HG03354 (cell line): ENCODE results near the gene ARHGAP27.
"Not testable (repeated sequence)": the region's sequence is repeated elsewhere in the genome, so short reads cannot be mapped to it uniquely, and the experiment has no call there.

Experiments used
- ATAC-seq: cut with Tn5 transposase; IDR thresholded peaks from one replicate; pipeline ENCODE4 v1.9.1; 2021; ENCODE audit warnings: mild to moderate bottlenecking; ENCODE audit not compliant: unreplicated experiment, poor library complexity, severe bottlenecking

Gene ARHGAP27

DNA sequence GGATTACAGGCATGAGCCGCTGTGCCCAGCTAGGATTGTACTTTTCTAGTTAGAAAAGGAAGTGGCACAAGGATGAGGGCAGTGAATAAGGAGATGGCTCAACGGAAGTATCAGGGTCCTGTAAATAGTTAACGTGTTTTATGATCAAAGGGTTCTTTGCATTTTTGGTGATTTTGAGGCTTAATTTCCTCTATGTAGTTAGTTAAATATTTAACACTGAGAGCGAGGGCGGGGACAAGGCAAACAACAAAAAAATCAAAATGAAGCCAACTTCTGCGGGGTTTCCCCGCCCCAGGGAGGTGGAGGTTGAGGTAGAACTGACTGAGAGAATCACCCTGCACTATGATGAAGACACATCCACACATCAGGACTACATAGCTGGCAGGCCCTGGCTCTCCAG, 15.4 kb upstream of the ARHGAP27 start:
- ATAC-seq = not testable (repeated sequence)

- not testable (repeated sequence) for ATAC-seq
Measured at GRCh38 chr17:45447650-45448049, 15.0 kb upstream of the ARHGAP27 start.

- not testable (repeated sequence) for ATAC-seq
Measured at GRCh38 chr17:45446872-45447625, 14.4 kb upstream of the ARHGAP27 start.

DNA sequence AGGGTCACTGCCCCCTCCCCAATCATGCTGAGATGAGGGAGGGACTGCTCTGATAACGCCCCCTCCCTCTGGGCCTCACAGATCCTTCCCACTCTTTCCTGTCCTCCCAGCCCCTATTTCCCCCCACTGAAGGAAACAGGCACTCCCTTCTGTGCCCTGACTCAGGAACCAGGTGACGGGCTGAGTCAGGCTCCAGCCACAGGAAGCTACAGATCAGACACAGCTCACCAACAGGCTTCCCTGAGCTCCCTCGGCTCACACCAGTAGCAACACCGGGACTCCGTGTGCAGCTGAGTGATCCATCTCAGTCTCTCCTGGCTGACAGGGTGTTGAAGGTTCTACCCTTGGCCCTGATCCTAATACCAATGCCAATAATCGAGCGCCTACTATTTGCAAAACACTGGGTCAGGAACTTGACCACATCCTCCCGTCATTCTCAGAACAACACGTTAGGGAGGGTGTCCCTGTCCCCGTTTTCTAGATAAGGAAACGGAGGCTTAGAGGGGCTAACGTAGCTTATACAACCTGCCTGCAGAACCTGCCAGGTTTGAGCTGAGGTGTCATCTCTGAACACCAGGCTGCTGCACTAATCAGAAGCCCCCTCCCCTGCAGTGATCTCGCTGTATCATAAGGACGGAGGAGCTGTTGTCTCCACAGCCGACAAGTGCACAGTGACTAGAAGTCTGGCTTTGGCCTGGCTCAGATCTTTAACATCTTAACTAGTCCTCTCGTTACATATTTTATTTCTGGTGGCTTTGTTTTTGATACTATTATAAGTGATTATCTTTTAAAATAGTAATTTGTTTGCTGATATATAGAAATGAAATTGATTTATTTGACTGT, 13.5 kb upstream of the ARHGAP27 start:
- ATAC-seq = not testable (repeated sequence)

DNA sequence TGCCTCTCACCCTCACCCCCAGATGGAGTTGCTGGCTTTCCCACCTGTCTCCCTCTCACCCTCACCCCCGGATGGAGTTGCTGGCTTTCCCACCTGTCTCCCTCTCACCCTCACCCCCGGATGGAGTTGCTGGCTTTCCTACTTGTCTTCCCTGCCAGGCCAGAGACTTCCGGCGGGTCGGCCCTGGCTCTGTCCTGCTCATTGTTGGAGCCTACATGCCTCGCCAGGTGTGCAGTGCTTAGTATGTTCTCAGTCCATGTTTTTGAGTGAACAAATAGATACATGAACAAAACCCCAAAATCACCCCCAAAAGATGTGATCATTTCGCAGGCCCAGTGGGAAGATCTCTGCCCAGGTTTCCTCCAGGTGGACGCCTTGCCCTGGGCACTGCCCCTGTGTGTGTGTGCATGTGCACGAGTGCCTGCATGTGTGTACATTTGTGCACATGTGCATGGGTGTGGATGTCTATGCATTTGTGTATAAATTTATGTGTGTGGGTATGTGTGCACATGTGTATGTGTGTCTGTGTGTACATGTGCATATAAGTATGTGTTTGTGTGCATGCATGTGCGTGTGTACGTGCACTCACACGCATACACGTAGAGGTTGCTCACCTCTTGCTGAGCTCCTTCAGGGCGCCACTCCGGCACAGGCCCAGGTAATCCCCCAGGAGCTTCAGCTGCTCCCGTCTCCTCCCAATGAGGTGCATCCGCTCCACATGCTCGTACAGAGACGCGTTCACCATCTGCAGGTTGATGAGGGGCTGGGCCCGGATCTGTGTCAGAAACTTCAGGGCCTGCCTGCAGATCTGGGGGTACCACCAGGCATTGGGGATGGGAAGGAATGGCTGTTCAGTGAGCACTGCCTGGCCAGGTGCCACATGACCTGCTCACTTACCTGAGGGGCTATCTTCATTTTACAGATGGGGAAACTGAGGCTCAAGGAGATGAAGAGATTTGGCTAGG, 12.5 kb upstream of the ARHGAP27 start:
- ATAC-seq = not testable (repeated sequence)

- not testable (repeated sequence) for ATAC-seq
Measured at GRCh38 chr17:45444301-45444700, 11.6 kb upstream of the ARHGAP27 start.

DNA sequence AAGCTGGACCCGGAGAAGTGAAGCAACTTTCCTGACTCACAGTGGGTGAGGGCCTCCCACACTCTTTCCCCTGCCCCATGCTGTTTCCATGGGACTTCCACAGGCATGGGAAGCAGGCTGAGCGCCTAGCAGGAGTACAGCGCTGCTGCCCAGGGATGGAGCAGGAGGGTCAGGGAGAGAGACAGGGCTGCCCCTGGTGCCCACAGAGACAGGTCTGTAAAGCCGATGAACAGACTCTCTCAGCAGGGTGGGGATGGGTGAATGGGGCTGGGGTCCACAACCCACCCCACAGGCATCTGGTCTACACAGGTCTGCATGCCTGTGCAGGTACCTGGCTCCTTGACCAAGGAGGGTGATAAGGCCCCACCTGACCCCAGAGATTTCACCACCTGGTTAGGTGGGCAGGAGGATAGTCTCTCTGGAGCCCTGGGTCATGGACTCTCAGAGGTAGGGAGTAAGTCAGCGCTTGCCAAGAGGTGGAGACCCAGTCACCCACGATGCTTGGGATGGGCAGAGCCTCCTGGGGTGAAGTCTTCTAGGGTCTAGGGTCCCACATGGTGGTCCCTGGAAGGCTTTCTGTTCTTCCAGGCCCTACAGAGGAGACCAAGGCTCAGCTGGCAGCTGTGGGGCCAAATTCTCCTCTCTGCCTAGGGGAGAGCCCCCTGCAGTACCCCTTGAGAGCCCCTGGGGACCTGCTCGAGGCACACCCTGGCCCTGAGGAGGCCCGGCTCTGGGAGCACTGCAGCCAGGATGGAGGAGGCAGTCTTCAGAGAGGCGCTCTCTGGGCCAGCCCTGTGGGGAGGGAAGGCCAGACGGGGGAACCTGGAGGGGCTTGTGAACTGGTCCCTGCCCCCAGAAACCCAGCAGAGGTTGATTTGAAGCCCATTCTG, 10.9 kb upstream of the ARHGAP27 start:
- not testable (repeated sequence) for ATAC-seq

- ATAC-seq = no peak
Measured at GRCh38 chr17:45441526-45442310, 9.0 kb upstream of the ARHGAP27 start.

DNA sequence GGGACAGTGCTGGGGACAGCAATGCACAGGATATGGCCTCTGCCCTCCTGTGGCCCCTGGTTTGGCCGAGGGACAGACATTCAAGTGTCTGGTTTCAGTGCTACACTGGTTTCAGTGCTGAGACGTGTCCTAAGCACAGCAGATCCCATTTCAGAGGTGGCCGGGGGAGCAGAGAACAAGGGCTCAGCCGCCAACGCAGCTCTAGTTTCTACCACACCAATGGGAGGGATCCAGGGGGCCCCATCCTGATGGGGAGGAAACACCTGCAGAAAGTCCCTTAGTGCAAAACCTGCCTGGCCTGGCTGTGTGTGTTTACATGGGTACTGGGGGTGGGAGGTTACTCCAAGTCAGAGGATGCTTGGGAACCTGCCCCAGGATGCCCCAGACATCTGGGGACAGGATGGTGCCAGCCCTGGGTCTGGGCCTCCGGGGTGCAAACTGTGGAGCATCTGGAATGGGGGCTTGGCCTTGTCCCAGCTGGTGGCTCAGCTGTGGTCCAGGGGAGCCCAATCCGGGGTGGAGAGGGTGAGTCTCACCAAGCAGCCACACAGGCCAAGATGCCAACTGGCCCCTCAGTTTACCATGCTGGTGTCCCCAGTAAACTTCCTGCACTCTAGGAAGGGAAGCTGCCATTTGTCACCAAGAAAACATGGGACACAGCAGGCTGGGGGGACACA, 8.3 kb upstream of the ARHGAP27 start:
- ATAC-seq = peak; percentile 74

GRCh38 chr17:45440161-45440778, 7.6 kb upstream of the ARHGAP27 start:
- no peak for ATAC-seq

DNA sequence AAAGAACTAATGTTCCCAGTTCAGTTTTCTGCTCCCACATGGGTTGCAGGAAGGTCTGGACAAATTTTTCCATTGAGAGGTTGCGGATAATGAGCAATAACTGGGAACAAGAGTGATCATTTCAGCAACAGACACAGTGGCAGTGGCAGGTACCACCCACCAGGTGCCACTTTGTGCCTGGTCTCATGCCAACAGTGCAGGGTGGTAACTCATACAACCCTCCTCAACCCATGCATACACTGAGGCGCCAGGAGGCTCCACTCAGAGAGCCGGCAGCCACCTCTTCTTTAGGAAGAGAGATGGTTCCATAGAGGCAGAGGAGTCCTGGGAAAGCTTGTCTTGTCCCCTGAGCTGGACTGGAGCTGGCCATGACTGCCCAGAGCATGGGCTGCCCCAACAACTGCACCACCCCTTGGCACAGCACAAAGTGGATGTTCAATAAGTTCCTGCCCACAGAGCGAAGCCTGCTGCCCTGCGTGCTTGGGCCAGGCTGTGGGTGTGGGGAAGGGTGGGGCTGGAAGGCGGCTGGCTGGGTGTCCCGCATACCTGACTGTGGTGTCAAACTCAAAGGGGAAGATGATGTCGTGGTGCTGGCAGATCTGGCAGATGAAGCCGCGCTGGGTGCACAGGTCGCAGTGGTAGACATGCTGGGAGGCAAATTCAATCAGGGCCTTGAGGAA, 6.4 kb upstream of the ARHGAP27 start:
- ATAC-seq = no peak

GRCh38 chr17:45437465-45438283, 5.0 kb upstream of the ARHGAP27 start:
- ATAC-seq = no peak

DNA sequence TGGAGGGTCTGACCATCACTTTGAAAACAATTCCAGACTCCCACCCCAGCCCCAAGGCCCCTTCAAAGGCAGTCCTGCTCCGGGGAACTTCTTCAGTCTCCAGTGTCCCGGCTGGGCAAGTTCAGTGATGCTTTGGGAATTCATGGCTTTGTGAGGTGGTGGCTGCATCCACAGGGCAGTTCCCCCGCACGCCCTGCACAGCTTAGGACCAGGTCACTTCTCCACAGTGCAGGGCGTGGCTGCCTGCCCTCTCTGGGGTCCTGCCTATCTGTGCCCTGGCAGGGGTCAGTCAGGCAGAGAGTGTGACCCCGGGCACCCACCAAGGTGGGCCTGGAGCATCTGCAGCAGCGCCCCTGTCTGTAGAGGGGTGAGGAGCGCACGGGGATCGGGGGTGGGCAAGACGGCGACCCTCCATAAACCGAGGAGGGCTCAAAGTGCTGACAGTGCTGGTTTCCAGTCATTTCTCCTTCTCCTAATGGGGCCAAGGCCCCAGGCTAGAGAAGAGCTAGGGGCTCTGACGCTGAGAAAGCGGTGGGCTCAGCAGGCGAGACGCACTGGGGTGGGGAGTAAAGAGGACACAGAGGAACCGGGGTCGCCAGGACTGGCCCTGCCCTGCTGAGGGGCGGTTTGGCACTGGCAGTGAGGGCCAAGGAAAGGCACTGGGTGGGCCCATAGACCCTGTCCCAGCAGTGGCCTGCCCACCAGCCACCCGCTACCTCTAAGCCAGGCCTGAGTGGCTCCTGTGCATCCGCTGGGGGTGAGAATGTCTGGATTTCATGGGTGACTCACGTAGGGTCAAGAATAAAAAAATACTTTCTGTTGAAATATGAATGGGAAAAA, 4.2 kb upstream of the ARHGAP27 start:
- no peak for ATAC-seq

DNA sequence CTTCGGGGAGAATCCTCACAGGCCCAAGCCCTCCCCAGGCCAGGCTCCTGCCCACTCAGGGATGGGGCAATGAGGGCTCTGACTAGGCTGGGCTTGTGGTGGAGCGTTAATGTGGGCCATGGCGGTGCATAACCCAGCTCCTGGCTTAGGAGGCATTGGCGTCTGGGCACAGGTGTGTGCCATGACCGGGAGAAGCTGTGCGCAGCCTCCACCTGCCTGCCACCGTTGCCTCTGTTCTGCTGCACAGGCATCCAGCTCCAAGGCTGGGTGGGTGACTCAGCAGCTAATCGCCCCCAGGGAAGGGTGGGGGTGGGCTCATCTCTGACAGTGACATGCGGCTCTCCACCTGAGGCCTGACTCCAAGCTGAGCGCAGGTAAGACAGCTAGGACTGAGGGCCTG, 3.5 kb upstream of the ARHGAP27 start:
- no peak for ATAC-seq

- ATAC-seq = no peak
Measured at GRCh38 chr17:45435481-45435880, 2.8 kb upstream of the ARHGAP27 start.
